Astrocyte (in vitro differentiated cells and primary cell): ENCODE results near the gene EPAS1. TPM values are rescaled to one million over a fixed set of nuclear protein-coding genes. Genes with fewer than 3 reads are reported as not detected.

Experiments
- DNase-seq: peaks from one replicate; pipeline ENCODE4 v3.0.0-alpha.2; 2010; ENCODE audit warnings: low read depth
- FAIRE-seq: peaks from 2 replicates; lab custom pipeline; 2011; peaks lifted over from hg19 to GRCh38; lab: Jason Lieb, UNC
- H2AFZ ChIP-seq: 2 replicates; pipeline ENCODE4 v1.6.0; 2012; ENCODE audit warnings: low read depth, low read length, inconsistent platforms
- H3K27ac ChIP-seq: 2 replicates; pipeline ENCODE4 v1.5.1; 2011; ENCODE audit warnings: low read depth, low read length, inconsistent platforms
- H3K27me3 ChIP-seq: 2 replicates; pipeline ENCODE4 v1.6.0; 2011; ENCODE audit warnings: low read length, inconsistent platforms; ENCODE audit not compliant: insufficient read depth
- H3K36me3 ChIP-seq: 2 replicates; pipeline ENCODE4 v1.5.1; 2011; ENCODE audit warnings: low read length, inconsistent platforms; ENCODE audit not compliant: insufficient read depth
- H3K4me1 ChIP-seq: 2 replicates; pipeline ENCODE4 v1.5.1; 2011; ENCODE audit warnings: low read length, inconsistent platforms; ENCODE audit not compliant: insufficient read depth
- H3K4me2 ChIP-seq: 2 replicates; pipeline ENCODE4 v1.6.0; 2012; ENCODE audit warnings: low read length, inconsistent platforms
- H3K4me3 ChIP-seq: 2 replicates; pipeline ENCODE4 v1.5.1; 2011; ENCODE audit warnings: low read depth, mild to moderate bottlenecking, low read length, inconsistent platforms; ENCODE audit not compliant: insufficient read depth
- H3K79me2 ChIP-seq: 2 replicates; pipeline ENCODE4 v1.6.0; 2012; ENCODE audit warnings: mild to moderate bottlenecking, low read length, inconsistent platforms; ENCODE audit not compliant: insufficient read depth
- H3K9ac ChIP-seq: 2 replicates; pipeline ENCODE4 v1.6.0; 2012; ENCODE audit warnings: mild to moderate bottlenecking, low read length, inconsistent platforms
- H3K9me3 ChIP-seq: 2 replicates; pipeline ENCODE4 v1.5.1; 2012; ENCODE audit warnings: low read depth, mild to moderate bottlenecking, low read length, inconsistent platforms; ENCODE audit not compliant: insufficient read depth
- H4K20me1 ChIP-seq: 2 replicates; pipeline ENCODE4 v1.6.0; 2012; ENCODE audit warnings: low read length, inconsistent platforms; ENCODE audit not compliant: insufficient read depth
- H3K27ac Mint-ChIP-seq: one replicate; pipeline ENCODE4 v1.8.0; 2021; ENCODE audit warnings: mild to moderate bottlenecking, mixed read lengths; ENCODE audit not compliant: unreplicated experiment
- H3K27me3 Mint-ChIP-seq: one replicate; pipeline ENCODE4 v1.8.0; 2021; ENCODE audit warnings: low read depth, mixed read lengths; ENCODE audit not compliant: unreplicated experiment
- H3K36me3 Mint-ChIP-seq: one replicate; pipeline ENCODE4 v1.8.0; 2021; ENCODE audit warnings: low read depth, mixed read lengths; ENCODE audit not compliant: unreplicated experiment
- H3K4me1 Mint-ChIP-seq: one replicate; pipeline ENCODE4 v1.8.0; 2021; ENCODE audit warnings: low read depth, mixed read lengths; ENCODE audit not compliant: unreplicated experiment
- H3K4me3 Mint-ChIP-seq: one replicate; pipeline ENCODE4 v1.8.0; 2021; ENCODE audit warnings: mild to moderate bottlenecking, moderate library complexity, mixed read lengths; ENCODE audit not compliant: unreplicated experiment
- H3K9me3 Mint-ChIP-seq: one replicate; pipeline ENCODE4 v1.8.0; 2021; ENCODE audit warnings: mild to moderate bottlenecking, mixed read lengths; ENCODE audit not compliant: unreplicated experiment
- CTCF ChIP-seq: IDR thresholded peaks from 2 replicates; pipeline ENCODE4 v1.5.1; 2011; ENCODE audit warnings: low read depth, mild to moderate bottlenecking, inconsistent platforms, low read length, moderate library complexity; ENCODE audit not compliant: insufficient read depth
- EZH2 ChIP-seq: IDR thresholded peaks from 2 replicates; pipeline ENCODE4 v1.6.1; 2012; ENCODE audit warnings: mild to moderate bottlenecking, low read length, inconsistent platforms; ENCODE audit not compliant: insufficient read depth
- total RNA-seq: library from RNA; stranded (reverse); gene quantifications from 2 replicates; pipeline ENCODE4 v1.2.1, GENCODE V29; 2021

EPAS1 gene
- total RNA-seq, 1 donor from 2014 or later, result 42.8 TPM

GRCh38 chr2:46303233-46303632 lies 6.0 kb downstream of the EPAS1 start:
- H4K20me1 ChIP-seq, result peaks cover 4% of the 10 kb centered on the region

GRCh38 chr2:46303822-46304221 lies 6.6 kb downstream of the EPAS1 start:
- TF ChIP-seq CTCF (no peak), EZH2 (no peak)
- Histone ChIP-seq H3K27ac (no peak overlapping the region), H2AFZ (no peak overlapping the region), H3K4me1 (peaks cover 12% of the 10 kb centered on the region), H3K27me3 (peaks cover 37% of the 10 kb centered on the region), H3K9me3 (no peaks in the 10 kb centered on the region), H3K4me3 (no peak overlapping the region), H3K36me3 (no peaks in the 10 kb centered on the region), H4K20me1 (peaks cover 4% of the 10 kb centered on the region), H3K4me2 (no peak overlapping the region), H3K79me2 (no peaks in the 10 kb centered on the region), H3K9ac (no peak overlapping the region)
- H3K4me1 Mint-ChIP-seq, result peaks cover 7% of the 10 kb centered on the region
- FAIRE-seq (no peak), DNase-seq (peak; percentile 45)
- H3K9me3 Mint-ChIP-seq, result peaks cover 11% of the 10 kb centered on the region
- H3K36me3 Mint-ChIP-seq, result peaks cover 2% of the 10 kb centered on the region
- peaks cover 57% of the 10 kb centered on the region for H3K27me3 Mint-ChIP-seq
- no peak overlapping the region for H3K4me3 Mint-ChIP-seq
- H3K27ac Mint-ChIP-seq, result no peak overlapping the region

More at GRCh38 chr2:46303233-46303632, 6.0 kb downstream of the EPAS1 start:
- H3K9ac ChIP-seq, result no peak overlapping the region
- no peak for TF ChIP-seq CTCF
- TF ChIP-seq EZH2, result no peak
- Mint-ChIP-seq H3K27me3 (peaks cover 57% of the 10 kb centered on the region), H3K36me3 (peaks cover 2% of the 10 kb centered on the region), H3K4me3 (no peak overlapping the region), H3K27ac (no peak overlapping the region), H3K4me1 (peaks cover 7% of the 10 kb centered on the region), H3K9me3 (peaks cover 11% of the 10 kb centered on the region)
- FAIRE-seq (no peak), DNase-seq (no peak)
- no peaks in the 10 kb centered on the region for H3K9me3 ChIP-seq
- H3K27ac ChIP-seq, result no peak overlapping the region
- peaks cover 17% of the 10 kb centered on the region for H3K4me1 ChIP-seq
- peaks cover 43% of the 10 kb centered on the region for H3K27me3 ChIP-seq
- no peak overlapping the region for H3K4me2 ChIP-seq
- H3K4me3 ChIP-seq, result no peak overlapping the region
- H3K36me3 ChIP-seq, result no peaks in the 10 kb centered on the region
- no peak overlapping the region for H2AFZ ChIP-seq
- no peaks in the 10 kb centered on the region for H3K79me2 ChIP-seq

- Mint-ChIP-seq H3K4me3 (no peak overlapping the region), H3K27ac (no peak overlapping the region), H3K4me1 (peaks cover 7% of the 10 kb centered on the region), H3K27me3 (peaks cover 50% of the 10 kb centered on the region), H3K36me3 (peaks cover 2% of the 10 kb centered on the region), H3K9me3 (peaks cover 11% of the 10 kb centered on the region)
- no peak for FAIRE-seq
- H3K9ac ChIP-seq, result no peak overlapping the region
- H3K4me3 ChIP-seq, result no peak overlapping the region
- peaks cover 29% of the 10 kb centered on the region for H3K27me3 ChIP-seq
- DNase-seq, result no peak
- no peak overlapping the region for H3K4me2 ChIP-seq
- peaks cover under 1% of the 10 kb centered on the region for H4K20me1 ChIP-seq
- H3K9me3 ChIP-seq, result no peaks in the 10 kb centered on the region
- no peaks in the 10 kb centered on the region for H3K79me2 ChIP-seq
- H3K36me3 ChIP-seq, result no peaks in the 10 kb centered on the region
- no peak overlapping the region for H3K27ac ChIP-seq
- H3K4me1 ChIP-seq, result peaks cover 4% of the 10 kb centered on the region
- TF ChIP-seq EZH2, result no peak
- no peak for TF ChIP-seq CTCF
- no peak overlapping the region for H2AFZ ChIP-seq
Measured at GRCh38 chr2:46304635-46305034, 7.4 kb downstream of the EPAS1 start.
